ENCODE results near the gene AJUBA.
"Not testable (repeated sequence)": the region's sequence is repeated elsewhere in the genome, so short reads cannot be mapped to it uniquely, and the experiment has no call there.

The AJUBA gene

DNA sequence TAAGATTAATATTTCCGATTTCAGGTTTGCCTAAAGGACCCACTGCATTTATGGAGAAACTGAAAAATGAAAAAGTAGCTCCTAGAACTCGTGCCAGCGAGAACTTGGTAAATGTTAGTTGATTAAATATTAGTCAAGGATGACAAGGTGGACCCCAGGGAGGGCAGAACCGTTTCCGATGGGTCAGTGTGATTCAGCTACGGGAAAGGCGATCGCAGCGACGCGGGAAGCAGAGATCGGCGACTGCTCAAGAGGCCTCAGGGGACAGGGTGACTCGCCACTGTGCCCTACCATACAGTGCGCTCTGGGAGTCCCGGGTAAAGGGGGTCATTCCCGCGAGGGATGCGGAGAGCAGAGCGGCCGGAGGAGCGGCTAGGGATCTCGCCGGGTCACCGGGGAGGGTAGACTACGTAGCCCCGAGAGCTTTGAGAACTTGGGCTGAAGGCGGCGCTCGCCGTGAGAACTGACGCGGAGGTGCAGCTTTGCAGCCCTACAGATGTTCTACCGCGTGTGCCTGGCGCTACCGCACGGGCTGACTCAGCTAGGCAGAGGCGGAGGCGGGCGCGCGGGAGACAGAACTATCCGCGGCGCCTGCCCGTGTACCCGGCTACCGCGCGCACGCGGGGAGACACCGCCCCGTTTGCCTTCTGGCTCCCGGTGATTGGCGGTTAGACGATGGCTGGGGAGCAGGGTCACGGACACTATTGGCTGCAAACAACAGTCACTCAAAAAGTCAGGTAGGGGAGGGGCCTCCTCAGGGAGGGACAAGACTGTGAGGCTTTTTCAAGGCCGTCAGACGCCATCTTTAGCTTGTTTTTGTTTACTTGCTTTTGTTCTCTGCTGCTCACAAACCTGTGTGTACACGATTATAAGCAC is 24.4 kb upstream of the AJUBA start:
- peak; percentile 87 to 94 for DNase-seq (ENCODE audit: low read depth in 2 of 2)

DNA sequence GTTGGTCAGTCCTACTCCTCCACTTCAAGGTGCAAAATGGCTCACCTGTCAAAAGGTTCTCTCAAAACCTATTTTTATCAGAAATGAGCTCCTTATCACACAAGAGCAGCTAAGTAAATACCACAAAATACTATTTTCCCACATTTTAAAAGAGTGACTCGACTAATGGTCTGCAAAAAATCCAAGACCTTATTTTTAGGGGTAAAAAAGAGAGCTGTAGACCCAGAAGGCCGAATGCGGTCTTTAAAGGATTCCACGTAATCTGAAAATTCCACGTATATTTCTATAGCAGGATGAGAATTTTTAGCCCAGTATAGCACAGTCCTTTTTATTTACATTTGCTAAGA is 23.8 kb upstream of the AJUBA start:
- no peak for DNase-seq (ENCODE audit: low read depth in 2 of 2)

DNA sequence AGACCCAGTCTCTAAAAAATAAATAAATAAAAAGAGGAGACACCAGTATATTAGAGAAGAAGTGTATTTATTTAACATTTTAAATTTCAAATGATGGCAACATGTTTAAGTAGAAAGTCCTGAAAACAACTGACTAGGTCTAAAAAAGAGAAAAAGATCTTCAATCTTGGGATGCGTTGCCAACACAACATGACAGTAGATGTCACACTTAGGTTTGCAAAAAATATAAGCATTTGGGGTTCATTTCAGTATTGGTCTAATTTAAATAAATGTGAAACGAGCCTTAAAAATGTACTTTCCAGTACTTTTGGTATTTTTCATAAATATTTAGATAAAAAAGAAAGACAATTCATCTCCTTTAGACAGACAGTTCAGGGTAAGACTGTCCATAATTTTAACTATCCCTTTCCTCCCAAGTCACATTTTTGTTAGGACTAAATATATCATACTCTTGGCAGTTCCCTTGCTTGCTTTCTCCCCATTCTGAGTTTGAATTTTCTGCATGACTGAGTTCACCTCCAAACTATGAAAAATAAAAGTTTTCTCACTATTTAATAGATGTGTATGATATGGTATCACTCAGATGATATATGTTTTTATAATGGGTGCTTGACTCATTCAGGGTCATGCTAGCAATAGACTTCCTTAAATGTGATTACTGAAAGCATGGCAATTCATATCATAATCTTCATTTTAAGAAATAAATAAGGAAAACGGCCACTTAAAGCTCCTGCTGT is 23.3 kb upstream of the AJUBA start:
- DNase-seq (ENCODE audit: low read depth in 2 of 2), result no peak

DNA sequence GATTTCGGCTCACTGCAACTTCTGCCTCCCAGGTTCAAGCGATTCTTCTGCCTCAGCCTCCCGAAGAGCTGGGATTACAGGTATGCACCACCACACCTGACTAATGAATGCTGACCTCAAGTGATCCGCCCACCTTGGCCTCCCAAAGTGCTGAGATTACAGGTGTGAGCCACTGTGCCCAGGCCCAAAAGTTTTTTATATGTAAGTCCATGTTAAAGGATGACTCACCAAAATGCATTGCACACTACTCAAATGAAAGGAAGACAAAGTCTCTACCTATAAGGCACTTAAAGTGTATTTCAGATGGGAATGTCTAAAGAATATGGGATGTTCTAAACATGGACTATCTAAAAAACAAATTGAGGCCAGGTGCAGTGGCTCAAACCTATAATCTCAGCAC is 21.9 kb upstream of the AJUBA start:
- not testable (repeated sequence) for DNase-seq (ENCODE audit: low read depth in 2 of 2)

DNA sequence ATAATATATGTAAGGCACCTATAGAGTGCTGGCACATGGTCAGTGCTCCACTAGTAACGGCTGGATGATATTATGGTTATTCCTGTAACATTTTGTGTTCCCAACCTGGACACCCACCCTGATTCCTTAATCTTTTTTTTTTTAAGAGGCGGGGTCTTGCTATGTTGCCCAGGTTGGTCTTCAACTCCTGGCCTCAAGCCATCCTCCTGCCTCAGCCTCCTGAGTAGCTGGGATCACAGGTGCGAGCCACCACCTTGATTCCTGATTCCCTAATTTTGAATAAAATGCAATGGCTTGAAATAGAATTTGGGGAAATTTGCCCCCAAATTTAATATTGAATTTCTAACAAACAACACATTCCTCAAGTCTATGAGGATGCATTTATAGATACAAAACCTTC is 20.2 kb upstream of the AJUBA start:
- no peak for DNase-seq (ENCODE audit: low read depth in 2 of 2)

DNA sequence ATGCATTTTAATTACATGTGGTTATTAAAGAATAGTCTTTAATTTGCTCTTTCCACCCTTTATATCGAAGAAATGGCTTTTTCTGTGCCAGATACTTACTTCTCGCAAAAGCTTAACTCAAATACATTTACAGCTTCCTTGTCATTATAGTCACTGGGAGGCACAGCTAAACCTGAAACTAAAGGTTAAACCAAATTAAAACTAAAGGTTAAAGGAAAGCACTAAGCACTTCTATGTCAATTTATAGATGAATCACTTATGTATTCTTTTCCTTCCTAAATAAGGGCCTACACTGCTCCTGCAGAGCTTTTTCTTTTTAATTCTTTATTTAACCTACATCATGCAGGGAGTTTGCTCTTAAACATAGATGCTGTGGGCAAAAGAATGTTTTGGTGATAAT is 18.5 kb upstream of the AJUBA start:
- DNase-seq (ENCODE audit: low read depth in 2 of 2), result no peak

DNA sequence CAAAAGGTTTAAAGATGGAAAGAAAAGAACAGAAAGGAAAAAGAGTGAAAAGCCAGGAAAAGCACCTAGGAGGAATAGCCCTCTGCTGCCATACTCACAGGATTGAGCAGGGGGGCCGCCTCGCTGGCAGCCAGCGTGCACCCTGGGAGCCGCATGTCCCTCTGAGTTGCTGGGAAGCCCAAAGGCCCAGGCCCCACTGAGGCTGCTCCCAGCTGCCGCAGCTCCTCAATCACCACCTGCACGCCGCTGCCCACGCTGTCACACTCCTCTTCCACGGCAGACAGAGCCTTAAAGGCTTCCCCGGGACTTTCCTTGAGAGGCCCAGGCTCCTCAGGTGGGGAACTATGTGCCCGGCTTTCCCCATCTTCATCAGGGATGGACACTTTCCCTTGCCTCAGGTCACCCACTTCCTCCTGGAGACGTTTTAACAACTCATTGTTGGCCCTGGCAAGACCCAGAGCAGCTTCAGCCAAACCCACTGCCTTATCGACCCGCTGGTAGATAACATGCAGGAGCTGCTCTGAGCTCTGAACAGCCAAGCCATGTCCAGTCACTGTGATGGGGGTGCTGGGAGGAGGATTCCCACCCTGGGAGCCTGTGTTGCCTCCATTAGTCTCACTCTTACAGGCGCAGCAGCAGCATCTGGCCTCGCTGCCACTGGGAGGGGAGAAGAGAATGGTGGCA is 16.1 kb upstream of the AJUBA start:
- DNase-seq (ENCODE audit: low read depth in 2 of 2), result no peak

DNA sequence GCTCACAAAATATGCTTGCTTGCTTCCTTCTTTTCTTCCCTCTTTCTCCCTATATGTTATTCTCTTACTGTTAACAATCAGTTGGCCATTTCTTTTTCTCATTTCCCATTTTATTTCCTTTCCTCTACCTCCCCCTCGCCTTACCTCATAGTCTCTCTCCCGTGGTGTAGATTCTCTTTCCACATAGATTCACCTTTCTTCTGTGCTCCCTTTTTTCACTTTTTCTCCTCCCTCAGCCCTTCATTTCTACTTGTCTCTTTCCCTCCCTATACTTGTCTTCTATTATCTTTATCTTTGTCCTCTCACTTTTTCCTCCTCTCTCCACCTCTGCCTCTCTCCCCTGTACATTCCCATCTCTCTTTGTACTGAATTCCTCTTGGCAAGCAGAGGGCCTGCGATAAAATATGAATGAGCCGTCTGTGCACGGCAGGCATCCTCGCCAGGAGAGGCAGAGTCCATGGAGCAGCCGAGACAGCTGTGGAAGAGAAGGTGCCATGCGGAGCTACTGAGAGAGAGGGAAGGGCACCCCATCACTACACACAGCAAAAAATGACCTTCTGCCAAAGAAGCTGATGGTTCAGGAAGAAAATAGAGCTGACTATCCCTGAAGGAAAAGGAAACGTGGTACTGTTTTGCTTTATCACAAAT is 15.4 kb upstream of the AJUBA start:
- no peak for DNase-seq (ENCODE audit: low read depth in 2 of 2)

DNA sequence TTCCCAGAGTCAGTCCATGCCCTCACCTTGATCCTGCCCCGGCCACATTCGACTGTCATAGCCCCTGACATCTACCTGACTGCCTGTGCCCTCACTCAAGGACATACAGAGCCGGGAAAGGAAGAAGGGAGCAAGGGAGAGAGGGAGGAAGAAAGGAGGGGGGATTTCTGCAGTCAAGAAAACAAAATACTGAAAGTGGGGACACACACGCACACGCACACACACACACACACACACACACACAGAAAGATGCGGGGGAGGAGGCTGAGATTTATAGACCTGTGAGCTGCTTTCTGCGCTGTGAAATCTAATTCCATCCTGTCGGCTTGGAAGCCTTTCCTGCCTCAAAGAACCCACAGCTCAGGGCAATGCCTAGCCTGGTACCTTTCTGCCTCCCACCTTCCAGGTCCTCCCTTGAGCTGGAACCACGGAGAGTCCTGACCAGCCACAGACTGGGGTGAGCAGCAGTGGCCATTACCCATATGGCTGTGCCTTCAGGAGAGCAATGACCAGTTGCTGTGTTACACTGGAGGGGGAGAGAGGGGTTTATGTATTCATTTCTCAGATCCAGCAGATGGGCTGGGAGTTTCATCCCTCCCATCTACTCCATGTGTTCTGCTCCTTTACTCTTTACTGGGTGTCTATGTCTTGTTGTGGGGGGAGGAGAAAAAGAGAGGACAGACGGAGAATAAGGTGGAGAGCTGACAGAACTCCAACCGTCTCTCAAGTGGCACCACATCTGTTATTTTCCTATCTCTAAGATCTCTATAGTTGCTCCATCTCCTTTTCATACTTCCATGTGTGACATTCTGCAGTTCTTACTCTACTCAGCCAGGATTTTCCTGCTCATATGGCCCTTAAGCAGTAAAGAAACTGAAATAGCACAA is 14.7 kb upstream of the AJUBA start:
- DNase-seq (ENCODE audit: low read depth in 2 of 2), result no peak

DNA sequence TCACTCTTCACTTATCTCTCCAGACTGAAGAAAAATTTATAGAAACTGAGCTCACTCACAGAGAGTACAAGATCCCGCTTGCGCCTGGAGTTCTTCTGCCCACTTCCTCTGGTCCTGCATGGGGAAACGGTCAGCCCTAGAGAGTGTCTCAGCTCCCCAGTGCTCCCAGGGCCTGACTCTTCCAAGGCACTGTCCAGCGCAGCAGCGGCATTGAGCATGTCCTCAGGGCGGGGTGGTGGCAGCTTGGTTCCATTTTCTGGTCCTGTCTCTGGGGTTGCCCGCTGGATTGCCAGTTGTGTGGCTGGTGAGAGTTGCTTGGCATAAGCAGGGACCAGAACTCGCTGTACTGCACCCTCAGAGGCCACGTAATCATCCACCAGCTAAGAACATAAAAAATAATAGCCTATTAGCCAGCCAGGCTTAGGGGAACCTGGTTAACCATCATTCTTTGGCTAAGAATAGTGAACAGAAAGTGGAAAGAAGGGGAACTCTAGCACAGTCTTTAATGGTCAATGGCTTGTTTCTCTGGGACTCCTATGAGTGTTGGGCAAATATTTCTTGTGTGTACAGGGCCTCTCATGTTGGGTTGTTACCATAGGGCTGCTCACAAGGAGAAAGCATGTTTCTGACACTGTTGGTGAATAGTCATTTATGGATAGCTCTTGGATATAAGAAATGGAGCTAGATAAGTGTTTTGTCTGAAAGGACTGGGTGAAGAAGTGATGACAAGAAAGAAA is 13.7 kb upstream of the AJUBA start:
- DNase-seq (ENCODE audit: low read depth in 2 of 2), result no peak

DNA sequence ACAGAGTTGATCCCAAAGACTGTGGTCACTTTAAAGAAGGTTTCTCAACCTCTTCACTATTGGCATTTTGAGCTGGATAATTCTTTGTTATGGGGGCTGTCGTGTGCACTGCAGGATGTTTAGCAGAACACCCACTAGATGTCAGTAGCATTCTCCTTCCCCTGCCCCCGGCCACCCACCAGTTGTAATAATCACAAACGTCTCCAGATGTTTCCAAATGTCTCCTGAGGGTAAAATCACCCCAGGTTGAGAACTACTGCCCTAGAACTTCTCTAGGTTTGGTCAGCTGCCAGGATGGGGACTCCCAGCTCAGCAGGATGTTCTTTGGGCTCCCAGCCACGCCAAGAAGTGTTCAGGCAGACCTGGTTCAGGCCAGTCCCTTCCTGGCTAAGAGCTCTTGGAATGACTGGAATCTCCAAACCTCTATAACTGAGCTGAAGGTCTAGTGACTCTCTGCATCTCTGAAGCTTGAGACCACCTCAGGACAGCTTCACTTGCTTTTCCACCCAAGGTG is 12.5 kb upstream of the AJUBA start:
- DNase-seq (ENCODE audit: low read depth in 2 of 2), result no peak

DNA sequence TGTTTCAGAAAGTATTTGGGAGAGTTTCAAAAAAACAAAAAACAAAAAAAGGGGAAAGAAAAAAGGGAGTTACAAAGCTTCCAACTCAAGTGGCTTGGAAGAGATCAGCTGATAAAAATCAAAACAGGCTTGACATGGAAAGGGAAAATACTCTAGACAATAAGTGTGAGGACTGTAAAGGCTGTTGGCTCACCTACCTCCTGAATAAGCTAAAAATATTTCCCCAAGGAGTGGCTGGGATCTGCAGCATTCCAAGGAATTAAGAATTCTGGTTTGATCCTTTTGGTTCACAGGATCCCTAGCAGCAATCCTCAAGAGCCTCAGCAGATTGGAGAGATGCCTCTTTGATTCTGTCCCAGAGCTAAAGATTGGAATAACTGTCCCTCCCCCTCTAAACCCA is 11.2 kb upstream of the AJUBA start:
- DNase-seq (ENCODE audit: low read depth in 2 of 2), result no peak

DNA sequence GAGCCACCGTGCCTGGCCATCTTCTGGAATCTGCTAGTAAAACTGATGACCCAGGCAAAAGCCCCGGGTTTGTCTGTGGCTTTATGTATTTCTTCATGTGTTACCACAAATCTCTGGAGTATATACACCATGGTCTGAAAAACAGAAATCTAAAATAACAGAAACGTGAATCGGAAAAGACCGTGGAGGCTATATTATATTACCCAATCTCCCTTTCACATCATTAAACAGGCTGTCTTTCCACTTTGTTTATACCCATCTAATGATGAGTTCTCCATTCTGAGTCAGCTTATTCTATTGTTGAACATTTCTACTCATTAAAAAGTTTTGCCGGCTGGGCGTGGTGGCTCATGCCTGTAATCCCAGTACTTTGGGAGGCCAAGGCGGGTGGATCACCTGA is 9.5 kb upstream of the AJUBA start:
- no peak for DNase-seq (ENCODE audit: low read depth in 2 of 2)

DNA sequence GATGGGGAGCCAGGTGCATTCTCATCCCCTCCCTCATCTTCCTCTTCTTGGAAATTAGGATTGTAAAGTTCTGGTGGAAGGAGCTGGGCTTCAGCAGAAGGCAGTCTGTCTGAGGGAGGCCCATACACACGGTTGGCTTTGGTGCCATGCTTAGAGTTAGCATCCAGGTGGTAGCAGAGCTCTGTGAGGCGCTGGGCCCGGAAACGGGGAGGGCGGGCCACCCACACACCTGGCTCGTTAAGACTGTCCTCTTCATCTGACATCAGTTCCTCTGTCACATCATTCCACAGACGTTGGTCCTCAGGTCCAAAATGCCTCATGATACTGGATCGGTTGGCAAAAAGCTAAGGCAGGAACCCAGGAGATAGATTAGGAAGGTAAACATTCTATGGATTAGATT is 4.9 kb upstream of the AJUBA start:
- no peak for DNase-seq (ENCODE audit: low read depth in 2 of 2)

DNA sequence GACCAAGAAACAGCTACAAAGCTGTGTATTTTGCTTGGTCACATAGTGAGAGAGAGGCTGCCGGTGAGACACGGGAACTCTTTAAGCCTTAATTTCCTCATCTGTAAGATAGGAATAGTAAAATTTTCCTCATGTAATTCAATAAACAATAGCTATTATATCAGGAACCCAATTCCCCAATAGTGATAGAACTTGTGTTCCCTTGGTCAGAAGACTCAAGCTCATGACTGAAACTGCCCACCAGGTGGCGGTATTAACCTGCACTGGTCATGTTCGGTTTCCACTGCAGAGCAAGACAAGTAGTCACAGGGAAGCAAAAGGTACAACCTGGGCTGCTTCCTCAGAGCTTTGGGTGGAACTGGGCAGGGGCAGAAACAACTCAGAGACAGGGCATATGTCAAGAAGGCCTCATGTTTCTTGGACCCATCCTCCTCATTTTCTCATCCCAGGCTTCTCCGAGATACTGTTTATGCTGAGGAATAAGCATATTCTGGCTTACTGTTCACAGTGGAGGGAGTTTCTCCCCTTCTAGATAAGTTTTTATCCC is 4.2 kb upstream of the AJUBA start:
- peak; percentile 75 to 86 for DNase-seq (ENCODE audit: low read depth in 2 of 2)

DNA sequence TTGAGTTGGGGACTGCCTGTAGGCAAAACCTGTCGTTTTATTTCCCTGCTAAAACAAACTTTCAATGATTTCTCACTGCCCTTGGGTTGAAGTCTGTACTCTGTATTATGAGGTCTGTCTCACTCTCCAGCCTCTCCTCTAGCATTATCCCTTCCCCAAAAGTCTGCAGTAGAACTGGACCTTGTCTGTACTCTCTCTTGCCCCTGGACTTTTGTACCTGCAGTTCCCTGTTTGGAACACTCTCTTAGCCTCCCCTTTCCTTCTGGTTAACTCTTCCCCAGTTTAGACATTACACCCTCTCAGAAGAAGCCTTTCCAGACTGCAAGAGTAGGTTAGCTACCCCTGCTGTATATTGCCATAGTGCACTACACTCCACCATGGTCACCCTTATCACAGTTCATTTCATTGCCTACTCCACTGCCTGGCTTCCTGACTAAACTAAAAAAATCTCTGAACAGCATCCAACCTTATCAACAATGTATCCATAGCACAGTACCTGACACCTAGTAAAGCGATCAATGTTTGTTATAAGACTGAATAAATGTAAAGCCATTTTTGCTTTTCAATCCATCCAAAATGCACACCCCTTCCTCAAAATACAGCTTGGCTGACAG is 3.6 kb upstream of the AJUBA start:
- no peak for DNase-seq (ENCODE audit: low read depth in 2 of 2)

DNA sequence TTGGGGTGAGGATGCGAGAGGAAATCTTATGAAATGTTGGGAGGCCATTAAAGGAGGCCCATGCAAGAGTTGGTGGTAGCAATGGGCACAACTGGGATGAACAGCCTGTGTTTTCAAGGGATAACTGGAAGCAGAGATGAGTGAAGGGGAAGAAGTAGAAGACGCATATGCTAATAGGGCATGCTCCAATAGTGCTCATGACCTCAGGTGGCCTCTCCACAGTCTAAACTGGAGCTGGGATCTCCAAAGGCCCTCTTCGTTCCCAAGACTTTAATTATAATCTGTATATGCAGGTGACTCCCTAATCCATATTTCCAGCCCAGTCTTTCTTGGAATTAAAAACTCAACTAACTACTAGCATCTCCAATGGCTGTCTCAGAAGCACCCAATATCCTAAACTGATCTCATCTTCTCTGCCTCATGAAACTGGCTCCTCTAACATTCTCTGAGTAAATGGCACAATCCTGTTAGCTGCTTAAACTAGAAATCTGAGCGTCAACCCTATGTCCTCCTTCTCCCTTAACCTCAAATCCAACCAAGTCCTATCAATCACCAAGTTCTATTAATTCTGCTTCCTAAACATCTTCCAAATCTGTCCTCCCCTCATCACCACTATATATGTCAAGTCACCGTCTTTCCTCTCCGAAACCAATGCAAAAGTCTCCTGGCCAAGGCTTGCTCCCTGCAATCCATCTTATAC is 2.8 kb upstream of the AJUBA start:
- DNase-seq (ENCODE audit: low read depth in 2 of 2), result no peak

DNA sequence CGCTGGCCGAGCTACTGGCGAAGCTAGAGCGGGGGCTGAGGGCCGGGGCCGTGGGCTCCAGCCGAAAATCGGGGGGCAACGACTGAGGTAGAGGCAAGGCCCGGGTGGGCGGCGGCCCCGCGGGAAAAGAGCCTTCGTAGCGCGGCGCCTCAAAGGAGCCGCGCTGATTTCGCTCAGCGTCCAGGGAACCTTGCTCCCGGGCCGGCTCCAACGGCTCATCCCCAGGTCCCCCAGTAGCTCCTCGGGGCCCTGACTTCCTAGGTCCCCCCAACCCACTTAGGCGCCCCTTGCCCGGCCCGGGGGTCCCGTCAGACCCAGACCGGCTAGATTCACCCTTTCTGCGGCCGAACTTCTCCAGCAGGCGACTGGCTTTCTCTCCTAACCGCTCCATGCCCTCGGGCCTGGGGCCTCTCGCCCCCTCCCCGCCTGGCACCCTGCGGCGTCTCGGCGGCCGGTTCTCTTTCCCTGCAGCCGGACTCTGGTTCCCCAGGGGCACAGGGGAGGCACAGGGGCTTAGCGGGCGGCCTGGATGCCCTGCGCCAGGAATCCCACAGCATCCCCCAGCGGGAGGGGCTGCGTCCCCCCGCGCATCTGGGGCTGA is 375 bp downstream of the AJUBA start:
- no peak for DNase-seq (ENCODE audit: low read depth in 2 of 2)
